ENCODE results near the gene TXNDC11. TPM values are rescaled to one million over a fixed set of nuclear protein-coding genes. Genes with fewer than 3 reads are reported as not detected.
A peak's percentile ranks its signal among the peaks of the same experiment; 100 is the strongest.

The TXNDC11 gene
- total RNA-seq, 2 experiments from 2014 or later, result 21.7 to 24.4 TPM

DNA sequence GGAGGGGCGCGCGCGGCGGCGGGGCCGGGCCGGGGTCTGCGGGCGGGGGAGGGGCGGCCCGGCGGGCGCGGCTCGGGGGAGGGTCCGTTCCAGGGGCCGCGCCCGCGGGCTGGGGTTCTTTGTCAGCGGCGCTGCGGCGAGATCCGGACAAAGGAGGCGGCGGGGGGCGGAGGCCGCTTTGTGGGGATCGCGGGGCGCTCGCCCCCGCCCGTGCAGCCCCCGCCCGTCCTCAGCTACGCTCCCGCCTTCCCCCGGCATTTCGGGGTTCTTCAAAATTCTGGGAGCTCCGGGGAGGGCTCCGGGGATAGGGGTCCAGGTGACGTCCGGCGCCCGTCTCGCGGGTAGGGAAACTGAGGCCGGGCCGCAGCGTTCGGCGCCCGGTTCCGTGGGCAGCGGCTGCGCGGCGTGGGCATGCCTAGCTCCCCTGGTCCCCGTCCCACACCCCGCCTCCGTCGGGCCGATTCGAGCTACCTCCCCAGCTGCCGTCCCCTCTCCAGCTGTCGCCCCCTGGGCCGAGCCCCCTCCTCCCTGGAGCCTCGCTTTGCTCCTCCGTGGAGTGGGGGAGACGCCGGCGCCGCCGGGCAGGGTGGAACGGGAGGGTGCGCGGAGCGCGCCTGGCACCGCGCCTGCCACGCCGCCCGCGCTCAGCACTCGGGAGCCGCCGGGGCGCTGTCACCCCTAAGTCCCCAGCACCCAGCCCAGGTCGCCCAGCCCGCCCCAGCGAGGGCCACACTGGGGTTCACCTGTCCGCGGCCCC, 73.9 kb downstream of the TXNDC11 start:
- ChIA-PET CTCF (interaction anchor here (1.1 to 1.5 kb wide), 5 partner anchors 23 to 705 kb away, joined by 3 to 6 read pairs (median 3); no protein-coding TSS in a partner anchor), POLR2A (interaction anchor here (0.6 to 1.7 kb wide), 6 partner anchors 10 to 126 kb away, joined by 3 to 7 read pairs (median 3); no protein-coding TSS in a partner anchor)
- ATAC-seq (no peak), DNase-seq (peak; percentile 26)
- intact Hi-C loops (cut with micrococcal nuclease), result no loop called here
- H3K4me1 Mint-ChIP-seq (ENCODE audit: low read depth), result peaks cover 73% of the 10 kb centered on the region
- H3K4me3 Mint-ChIP-seq, result peak overlapping the region; percentile 77
- TF ChIP-seq, protein P1, sequence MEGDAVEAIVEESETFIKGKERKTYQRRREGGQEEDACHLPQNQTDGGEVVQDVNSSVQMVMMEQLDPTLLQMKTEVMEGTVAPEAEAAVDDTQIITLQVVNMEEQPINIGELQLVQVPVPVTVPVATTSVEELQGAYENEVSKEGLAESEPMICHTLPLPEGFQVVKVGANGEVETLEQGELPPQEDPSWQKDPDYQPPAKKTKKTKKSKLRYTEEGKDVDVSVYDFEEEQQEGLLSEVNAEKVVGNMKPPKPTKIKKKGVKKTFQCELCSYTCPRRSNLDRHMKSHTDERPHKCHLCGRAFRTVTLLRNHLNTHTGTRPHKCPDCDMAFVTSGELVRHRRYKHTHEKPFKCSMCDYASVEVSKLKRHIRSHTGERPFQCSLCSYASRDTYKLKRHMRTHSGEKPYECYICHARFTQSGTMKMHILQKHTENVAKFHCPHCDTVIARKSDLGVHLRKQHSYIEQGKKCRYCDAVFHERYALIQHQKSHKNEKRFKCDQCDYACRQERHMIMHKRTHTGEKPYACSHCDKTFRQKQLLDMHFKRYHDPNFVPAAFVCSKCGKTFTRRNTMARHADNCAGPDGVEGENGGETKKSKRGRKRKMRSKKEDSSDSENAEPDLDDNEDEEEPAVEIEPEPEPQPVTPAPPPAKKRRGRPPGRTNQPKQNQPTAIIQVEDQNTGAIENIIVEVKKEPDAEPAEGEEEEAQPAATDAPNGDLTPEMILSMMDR (IDR thresholded peaks at IDR 0.05), result no peak
- H3K9me3 Mint-ChIP-seq, result no peaks in the 10 kb centered on the region
- no peaks in the 10 kb centered on the region for H3K36me3 Mint-ChIP-seq (ENCODE audit: low read depth)
- no peaks in the 10 kb centered on the region for H3K27me3 Mint-ChIP-seq
- no peak overlapping the region for H3K27ac Mint-ChIP-seq

DNA sequence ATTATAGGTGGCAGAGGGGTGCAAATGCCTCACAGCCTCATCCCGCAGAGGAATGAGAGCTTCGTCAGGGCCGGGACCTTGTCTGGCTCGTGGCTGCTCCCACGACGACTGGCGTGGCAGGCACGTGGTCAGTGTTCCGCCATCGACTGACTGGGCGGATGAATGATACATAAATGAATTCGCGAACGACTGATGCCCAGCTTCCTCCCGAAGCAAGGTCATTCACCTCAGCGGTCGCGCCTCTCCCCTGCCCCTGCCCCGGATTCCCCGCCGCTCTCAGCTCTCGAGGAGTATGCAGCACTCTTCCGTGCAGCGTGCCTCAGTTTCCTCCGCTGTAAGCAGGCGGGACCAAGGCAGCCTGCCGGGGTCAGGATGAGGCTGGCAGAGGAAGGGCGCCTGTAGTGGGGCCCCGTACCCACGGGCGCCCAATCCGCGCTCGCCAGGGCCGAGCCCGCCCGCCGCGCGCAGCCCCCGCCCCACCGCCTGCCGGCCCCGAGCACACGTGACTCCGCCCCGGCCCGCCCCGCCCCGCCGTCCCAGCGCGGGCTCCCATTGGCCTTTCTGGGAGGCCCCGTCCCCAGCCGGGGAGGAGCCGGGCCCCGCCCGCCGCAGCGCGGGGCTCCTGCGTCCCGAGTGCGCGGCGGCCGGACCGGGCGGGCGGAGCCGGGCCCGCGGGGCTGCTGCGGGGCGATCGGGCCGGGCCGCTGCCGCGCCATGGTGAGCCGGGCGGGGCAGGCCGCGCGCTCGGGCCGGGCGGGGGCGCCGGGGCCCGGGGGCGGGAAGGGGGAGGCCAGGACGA, 74.6 kb downstream of the TXNDC11 start, which contains the start of gene SNN:
TSS of gene SNN (plus strand) at position 632 of the 799 bp plus-strand sequence. CDS start 7,605 bp downstream, outside the sequence.
- intact Hi-C loops (cut with micrococcal nuclease), result no loop called here
- H3K4me1 Mint-ChIP-seq (ENCODE audit: low read depth), result peaks cover 74% of the 10 kb centered on the region
- peak; percentile 88 for DNase-seq
- ChIA-PET CTCF (interaction anchor here (0.6 to 1.4 kb wide), 5 partner anchors 23 to 262 kb away, joined by 3 to 5 read pairs (median 4); no protein-coding TSS in a partner anchor), POLR2A (interaction anchor here (0.6 to 1.7 kb wide), 3 partner anchors 11 to 81 kb away, joined by 3 to 7 read pairs (median 5); partner anchors contain the start of gene LITAF)
- H3K4me3 Mint-ChIP-seq, result peak within 1 kb of the TSS; percentile 77
- ATAC-seq, result peak; percentile 85
- H3K36me3 Mint-ChIP-seq (ENCODE audit: low read depth), result no peaks in the 10 kb centered on the region
- no peaks in the 10 kb centered on the region for H3K27me3 Mint-ChIP-seq
- H3K9me3 Mint-ChIP-seq, result no peaks in the 10 kb centered on the region
- TF ChIP-seq, protein P1 (IDR thresholded peaks at IDR 0.05), result no peak
- H3K27ac Mint-ChIP-seq, result peak within 1 kb of the TSS; percentile 92

GRCh38 chr16:11667221-11667823, 75.3 kb downstream of the TXNDC11 start:
- ATAC-seq, result no peak
- Mint-ChIP-seq H3K4me1 (ENCODE audit: low read depth) (peaks cover 67% of the 10 kb centered on the region), H3K9me3 (no peaks in the 10 kb centered on the region), H3K36me3 (ENCODE audit: low read depth) (no peaks in the 10 kb centered on the region), H3K4me3 (peak overlapping the region; percentile 61), H3K27me3 (no peaks in the 10 kb centered on the region), H3K27ac (no peak overlapping the region)
- CTCF ChIA-PET, result interaction anchor here (0.6 to 1.7 kb wide), 6 partner anchors 47 to 261 kb away, joined by 3 to 7 read pairs (median 4); no protein-coding TSS in a partner anchor
- DNase-seq, result no peak
- intact Hi-C loops (cut with micrococcal nuclease), result no loop called here
- POLR2A ChIA-PET, result interaction anchor here (1.1 to 1.2 kb wide), 2 partner anchors 67 to 80 kb away, joined by 3 to 5 read pairs; partner anchors contain the start of gene LITAF
- TF ChIP-seq, protein P1 (IDR thresholded peaks at IDR 0.05), result no peak

GRCh38 chr16:11666103-11667055, 76.3 kb downstream of the TXNDC11 start:
- Mint-ChIP-seq H3K27me3 (no peaks in the 10 kb centered on the region), H3K4me3 (peak overlapping the region; percentile 44), H3K9me3 (no peaks in the 10 kb centered on the region), H3K4me1 (ENCODE audit: low read depth) (peaks cover 58% of the 10 kb centered on the region), H3K36me3 (ENCODE audit: low read depth) (no peaks in the 10 kb centered on the region), H3K27ac (peak overlapping the region; percentile 10)
- ATAC-seq (no peak), DNase-seq (no peak)
- TF ChIP-seq, protein P1 (IDR thresholded peaks at IDR 0.05), result no peak
- ChIA-PET POLR2A (interaction anchor here (0.6 to 1.2 kb wide), 5 partner anchors 24 to 108 kb away, joined by 3 to 5 read pairs (median 3); partner anchors contain the start of gene LITAF), CTCF (interaction anchor here (1.2 to 2.4 kb wide), 6 partner anchors 9 to 260 kb away, joined by 3 to 11 read pairs (median 4); no protein-coding TSS in a partner anchor)
- intact Hi-C loops (cut with micrococcal nuclease), result no loop called here
